ENCODE results near the gene LCN6.
A peak's percentile ranks its signal among the peaks of the same experiment; 100 is the strongest.

DNA sequence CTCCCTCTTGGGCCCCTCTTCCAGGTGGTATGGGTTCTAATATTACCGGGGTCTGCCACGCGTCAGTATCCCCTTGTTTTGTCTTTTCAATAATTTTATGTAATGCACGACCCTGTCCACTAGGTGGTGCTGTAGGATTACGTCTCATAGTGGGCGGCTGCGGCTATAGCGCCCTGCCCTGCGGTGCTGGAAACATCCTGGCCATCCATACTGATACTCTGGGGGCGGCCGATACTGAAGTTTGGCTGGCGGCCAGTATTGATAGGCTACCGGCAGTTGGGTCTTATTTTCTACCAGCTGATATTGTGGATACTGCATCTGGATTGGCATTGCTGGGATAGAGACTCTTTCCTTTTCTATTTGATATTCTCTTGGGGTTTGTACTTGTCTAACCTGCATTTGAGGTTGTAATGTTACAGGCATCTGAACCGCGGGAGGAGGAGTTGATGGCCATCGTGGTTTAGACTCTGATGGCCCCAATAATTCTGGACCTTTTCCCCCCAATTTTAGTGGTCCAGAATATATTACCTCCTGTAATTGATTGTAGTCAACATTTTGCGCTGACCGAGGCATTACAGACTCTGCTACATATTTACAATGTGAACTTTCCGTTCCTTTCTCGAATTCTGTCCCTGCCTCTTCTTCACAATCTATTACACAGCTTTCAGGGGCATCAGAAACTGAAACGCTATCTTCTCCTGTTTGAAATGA, 39.5 kb upstream of the LCN6 start:
- no peak for TF ChIP-seq POLR2A (IDR thresholded peaks at IDR 0.05)
- TF ChIP-seq, protein P1, sequence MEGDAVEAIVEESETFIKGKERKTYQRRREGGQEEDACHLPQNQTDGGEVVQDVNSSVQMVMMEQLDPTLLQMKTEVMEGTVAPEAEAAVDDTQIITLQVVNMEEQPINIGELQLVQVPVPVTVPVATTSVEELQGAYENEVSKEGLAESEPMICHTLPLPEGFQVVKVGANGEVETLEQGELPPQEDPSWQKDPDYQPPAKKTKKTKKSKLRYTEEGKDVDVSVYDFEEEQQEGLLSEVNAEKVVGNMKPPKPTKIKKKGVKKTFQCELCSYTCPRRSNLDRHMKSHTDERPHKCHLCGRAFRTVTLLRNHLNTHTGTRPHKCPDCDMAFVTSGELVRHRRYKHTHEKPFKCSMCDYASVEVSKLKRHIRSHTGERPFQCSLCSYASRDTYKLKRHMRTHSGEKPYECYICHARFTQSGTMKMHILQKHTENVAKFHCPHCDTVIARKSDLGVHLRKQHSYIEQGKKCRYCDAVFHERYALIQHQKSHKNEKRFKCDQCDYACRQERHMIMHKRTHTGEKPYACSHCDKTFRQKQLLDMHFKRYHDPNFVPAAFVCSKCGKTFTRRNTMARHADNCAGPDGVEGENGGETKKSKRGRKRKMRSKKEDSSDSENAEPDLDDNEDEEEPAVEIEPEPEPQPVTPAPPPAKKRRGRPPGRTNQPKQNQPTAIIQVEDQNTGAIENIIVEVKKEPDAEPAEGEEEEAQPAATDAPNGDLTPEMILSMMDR (IDR thresholded peaks at IDR 0.05): peak; percentile 85 to 99 (median 94)

Measured in prostate gland (tissue), 2 donors.